ENCODE results near the gene CAPN8.

Gene CAPN8

DNA sequence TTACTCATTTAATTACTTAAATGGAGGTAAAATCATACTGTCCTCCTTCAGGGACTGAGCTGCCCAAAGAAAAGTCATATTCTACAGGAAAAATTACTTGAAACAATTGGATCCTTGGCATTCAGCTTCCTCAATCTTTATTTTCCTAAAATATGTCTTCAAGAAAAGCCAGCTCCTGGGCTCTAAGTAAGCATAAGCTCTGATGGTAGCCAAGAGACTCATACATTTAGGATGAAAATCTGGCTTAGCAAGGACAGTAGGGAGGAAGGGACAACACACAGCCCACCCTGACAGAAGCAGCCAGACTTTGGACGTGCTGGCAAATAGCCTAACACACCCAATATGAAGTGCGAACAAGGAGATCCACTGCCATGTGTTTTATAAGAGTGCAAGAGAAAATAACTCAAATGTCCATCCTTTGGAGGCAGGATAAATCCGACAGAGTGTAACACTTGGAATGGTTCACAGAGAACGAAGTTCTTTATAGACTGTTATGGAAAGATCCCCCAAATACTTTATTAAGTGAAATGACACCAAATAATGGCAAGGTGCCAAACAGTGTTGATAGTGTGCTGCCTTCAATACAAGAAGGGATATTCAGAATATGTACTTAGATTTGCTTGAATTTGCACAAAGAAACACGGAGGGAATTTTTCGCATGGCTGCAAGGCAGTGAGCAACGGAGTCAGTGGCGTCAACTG, 14.1 kb downstream of the CAPN8 start:
- Mint-ChIP-seq H3K4me1 (ENCODE audit: low read depth) (no peaks in the 10 kb centered on the region), H3K27me3 (peaks cover 16% of the 10 kb centered on the region), H3K27ac (no peak overlapping the region)

DNA sequence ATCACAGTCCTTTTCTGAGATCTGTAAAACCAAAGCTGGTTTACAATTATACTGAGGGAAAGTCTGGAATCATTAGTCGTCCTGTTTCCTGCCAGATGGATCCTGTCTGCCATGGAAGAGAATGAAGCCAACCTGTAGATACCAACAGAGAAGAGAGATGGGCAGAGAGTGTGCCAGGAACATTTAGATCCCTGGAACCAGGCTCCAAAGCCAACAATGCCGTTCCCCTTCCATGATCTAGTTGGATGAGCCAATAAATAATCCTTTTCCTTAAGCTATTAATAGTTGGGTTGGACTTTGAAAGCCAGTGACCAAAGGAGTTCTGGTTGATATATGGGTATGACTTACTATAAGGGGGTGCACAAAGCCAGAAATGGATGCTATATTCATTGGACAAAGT, 15.0 kb downstream of the CAPN8 start:
- no peak overlapping the region for H3K27ac Mint-ChIP-seq
- H3K4me1 Mint-ChIP-seq (ENCODE audit: low read depth) = no peaks in the 10 kb centered on the region
- H3K36me3 Mint-ChIP-seq (ENCODE audit: low read depth) = no peaks in the 10 kb centered on the region
- H3K4me3 Mint-ChIP-seq = no peak overlapping the region
- peaks cover 16% of the 10 kb centered on the region for H3K27me3 Mint-ChIP-seq
- no peaks in the 10 kb centered on the region for H3K9me3 Mint-ChIP-seq

More for the DNA sequence above, 14.1 kb downstream of the CAPN8 start:
- no peak overlapping the region for H3K4me3 Mint-ChIP-seq
- no peaks in the 10 kb centered on the region for H3K9me3 Mint-ChIP-seq
- no peaks in the 10 kb centered on the region for H3K36me3 Mint-ChIP-seq (ENCODE audit: low read depth)

- H3K27me3 Mint-ChIP-seq = peaks cover 16% of the 10 kb centered on the region
- no peaks in the 10 kb centered on the region for H3K36me3 Mint-ChIP-seq (ENCODE audit: low read depth)
- no peak overlapping the region for H3K4me3 Mint-ChIP-seq
- H3K4me1 Mint-ChIP-seq (ENCODE audit: low read depth) = no peaks in the 10 kb centered on the region
- H3K27ac Mint-ChIP-seq = no peak overlapping the region
- H3K9me3 Mint-ChIP-seq = no peaks in the 10 kb centered on the region
These were observed 16.3 kb downstream of the CAPN8 start for GRCh38 chr1:223649222-223649621.

DNA sequence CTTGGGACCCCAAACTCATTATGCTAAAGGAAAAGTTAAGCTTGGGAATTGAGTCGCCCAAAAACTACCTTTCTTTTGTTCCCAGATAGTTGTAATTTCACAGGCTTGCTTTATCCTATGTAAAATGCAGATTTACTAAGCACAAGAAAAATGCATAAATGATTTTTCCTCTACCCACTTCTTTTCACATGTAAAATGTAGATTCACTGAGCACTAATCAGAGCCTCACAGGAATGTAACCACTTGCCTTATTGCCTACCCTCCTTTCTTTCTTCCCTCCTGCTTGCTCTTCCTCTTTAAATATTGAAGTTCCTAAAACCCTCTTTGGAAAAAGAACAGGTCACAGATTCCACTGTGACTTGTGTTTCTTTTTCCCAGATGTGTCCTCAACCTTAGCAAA, 18.3 kb downstream of the CAPN8 start:
- H3K36me3 Mint-ChIP-seq (ENCODE audit: low read depth) = no peaks in the 10 kb centered on the region
- no peak overlapping the region for H3K27ac Mint-ChIP-seq
- H3K9me3 Mint-ChIP-seq = no peaks in the 10 kb centered on the region
- H3K27me3 Mint-ChIP-seq = peaks cover 24% of the 10 kb centered on the region
- no peak overlapping the region for H3K4me3 Mint-ChIP-seq
- H3K4me1 Mint-ChIP-seq (ENCODE audit: low read depth) = no peaks in the 10 kb centered on the region

- peaks cover 9% of the 10 kb centered on the region for H3K9me3 Mint-ChIP-seq
- peaks cover 24% of the 10 kb centered on the region for H3K27me3 Mint-ChIP-seq
- H3K27ac Mint-ChIP-seq = no peak overlapping the region
- no peaks in the 10 kb centered on the region for H3K4me1 Mint-ChIP-seq (ENCODE audit: low read depth)
- no peaks in the 10 kb centered on the region for H3K36me3 Mint-ChIP-seq (ENCODE audit: low read depth)
- no peak overlapping the region for H3K4me3 Mint-ChIP-seq
These were observed 19.6 kb downstream of the CAPN8 start for GRCh38 chr1:223645903-223646302.

- Mint-ChIP-seq H3K27me3 (peaks cover 27% of the 10 kb centered on the region), H3K9me3 (peaks cover 28% of the 10 kb centered on the region), H3K4me3 (no peak overlapping the region), H3K36me3 (ENCODE audit: low read depth) (peaks cover 8% of the 10 kb centered on the region), H3K4me1 (ENCODE audit: low read depth) (peaks cover 9% of the 10 kb centered on the region), H3K27ac (no peak overlapping the region)
These were observed 23.3 kb downstream of the CAPN8 start for GRCh38 chr1:223642237-223642636.

GRCh38 chr1:223641523-223642039, 23.9 kb downstream of the CAPN8 start:
- Mint-ChIP-seq H3K9me3 (peaks cover 28% of the 10 kb centered on the region), H3K36me3 (ENCODE audit: low read depth) (peaks cover 8% of the 10 kb centered on the region), H3K4me3 (no peak overlapping the region), H3K27ac (no peak overlapping the region), H3K27me3 (peaks cover 33% of the 10 kb centered on the region), H3K4me1 (ENCODE audit: low read depth) (peaks cover 9% of the 10 kb centered on the region)

GRCh38 chr1:223639331-223639749, 26.2 kb downstream of the CAPN8 start:
- peaks cover 8% of the 10 kb centered on the region for H3K36me3 Mint-ChIP-seq (ENCODE audit: low read depth)
- peaks cover 37% of the 10 kb centered on the region for H3K27me3 Mint-ChIP-seq
- peaks cover 32% of the 10 kb centered on the region for H3K9me3 Mint-ChIP-seq
- peaks cover 9% of the 10 kb centered on the region for H3K4me1 Mint-ChIP-seq (ENCODE audit: low read depth)
- H3K4me3 Mint-ChIP-seq = no peak overlapping the region
- H3K27ac Mint-ChIP-seq = no peak overlapping the region

- Mint-ChIP-seq H3K4me1 (ENCODE audit: low read depth) (peaks cover 9% of the 10 kb centered on the region), H3K27ac (no peak overlapping the region), H3K27me3 (peaks cover 29% of the 10 kb centered on the region), H3K9me3 (peaks cover 24% of the 10 kb centered on the region), H3K4me3 (no peak overlapping the region), H3K36me3 (ENCODE audit: low read depth) (peaks cover 8% of the 10 kb centered on the region)
These were observed 30.3 kb downstream of the CAPN8 start for GRCh38 chr1:223635236-223635635.

DNA sequence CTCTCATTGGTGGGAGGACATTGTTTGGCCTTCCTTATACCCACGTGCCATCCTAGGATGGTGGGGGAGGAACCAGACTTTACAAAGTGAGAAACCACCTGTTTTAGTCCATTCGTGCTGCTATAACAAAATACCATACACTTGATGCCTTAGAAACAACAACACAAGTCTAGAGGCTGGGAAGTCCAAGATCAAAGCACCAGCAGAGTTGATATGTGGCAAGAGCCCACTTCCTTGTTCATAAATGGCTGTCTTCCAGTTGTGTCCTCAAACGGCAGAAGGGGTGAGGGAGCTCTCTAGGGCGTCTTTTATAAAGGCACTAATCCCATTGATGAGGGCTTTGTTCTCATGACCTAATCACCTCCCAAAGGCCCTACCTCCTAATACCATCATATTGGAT, 31.1 kb downstream of the CAPN8 start:
- peaks cover 2% of the 10 kb centered on the region for H3K36me3 Mint-ChIP-seq (ENCODE audit: low read depth)
- no peak overlapping the region for H3K4me3 Mint-ChIP-seq
- peaks cover 3% of the 10 kb centered on the region for H3K4me1 Mint-ChIP-seq (ENCODE audit: low read depth)
- no peak overlapping the region for H3K27ac Mint-ChIP-seq
- peaks cover 24% of the 10 kb centered on the region for H3K27me3 Mint-ChIP-seq
- H3K9me3 Mint-ChIP-seq = peaks cover 16% of the 10 kb centered on the region

DNA sequence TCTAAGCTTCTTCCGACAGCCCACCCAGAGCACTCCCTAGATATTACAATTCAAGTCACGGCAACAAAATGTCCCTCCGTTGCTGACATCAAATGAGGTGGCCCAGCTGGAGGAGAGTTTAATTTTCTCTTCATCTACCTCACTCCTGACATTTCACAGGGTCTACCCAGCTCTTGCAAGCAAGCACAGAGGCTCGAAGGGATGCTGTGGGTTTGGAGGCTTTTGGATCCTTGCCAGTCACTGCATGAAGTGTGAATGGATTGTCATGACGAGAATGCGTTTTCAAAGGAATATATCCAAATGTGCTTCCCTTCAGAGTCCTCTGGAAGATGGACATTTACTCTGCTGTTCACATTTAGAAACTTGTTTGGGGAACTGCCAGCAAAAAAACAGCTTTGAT, 33.5 kb downstream of the CAPN8 start:
- Mint-ChIP-seq H3K27ac (no peak overlapping the region), H3K4me1 (ENCODE audit: low read depth) (no peaks in the 10 kb centered on the region), H3K27me3 (peaks cover 20% of the 10 kb centered on the region), H3K4me3 (no peak overlapping the region), H3K36me3 (ENCODE audit: low read depth) (no peaks in the 10 kb centered on the region), H3K9me3 (peaks cover 12% of the 10 kb centered on the region)

DNA sequence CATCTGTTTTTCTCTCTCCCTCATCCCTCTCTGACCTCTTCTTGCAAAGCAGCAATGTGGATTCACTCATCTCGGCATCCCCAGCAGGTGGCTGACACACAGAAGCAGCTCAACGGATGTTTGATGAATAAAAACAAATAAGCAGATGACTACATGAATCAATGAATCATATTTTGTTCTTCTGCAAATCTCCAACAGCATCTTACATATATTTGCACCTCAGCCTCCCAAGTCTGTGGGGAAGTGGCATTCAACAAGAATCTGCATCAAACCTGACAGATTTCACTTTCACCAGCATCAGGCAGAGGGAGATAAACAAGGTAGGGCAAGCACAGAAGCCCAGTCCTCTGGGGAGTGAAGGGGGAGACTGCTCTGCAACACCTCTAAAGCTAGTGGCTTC, 34.0 kb downstream of the CAPN8 start:
- peaks cover 12% of the 10 kb centered on the region for H3K9me3 Mint-ChIP-seq
- no peak overlapping the region for H3K4me3 Mint-ChIP-seq
- H3K36me3 Mint-ChIP-seq (ENCODE audit: low read depth) = no peaks in the 10 kb centered on the region

DNA sequence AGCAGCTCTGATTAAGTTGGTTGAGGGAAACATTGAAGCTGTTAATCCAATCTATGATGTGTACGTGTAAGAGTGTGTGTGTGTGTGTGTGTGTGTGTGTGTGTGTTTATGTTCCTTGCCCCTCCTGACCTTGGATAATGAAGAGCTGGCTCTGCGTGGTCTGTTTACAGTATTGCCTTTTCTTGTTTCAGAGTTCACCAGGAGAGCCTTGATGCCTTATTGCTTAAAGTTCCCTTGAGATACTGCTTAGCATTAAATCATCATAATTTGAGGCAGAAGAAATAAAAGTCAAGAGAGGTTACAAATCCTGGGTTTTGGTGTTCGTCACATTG, 36.4 kb downstream of the CAPN8 start:
- Mint-ChIP-seq H3K36me3 (ENCODE audit: low read depth) (no peaks in the 10 kb centered on the region), H3K27me3 (peaks cover 12% of the 10 kb centered on the region), H3K9me3 (peaks cover 6% of the 10 kb centered on the region), H3K27ac (no peak overlapping the region), H3K4me1 (ENCODE audit: low read depth) (no peaks in the 10 kb centered on the region), H3K4me3 (no peak overlapping the region)

More for the DNA sequence above, 34.0 kb downstream of the CAPN8 start:
- Mint-ChIP-seq H3K27me3 (peaks cover 17% of the 10 kb centered on the region), H3K27ac (no peak overlapping the region), H3K4me1 (ENCODE audit: low read depth) (no peaks in the 10 kb centered on the region)

GRCh38 chr1:223628233-223629125, 37.0 kb downstream of the CAPN8 start:
- no peak overlapping the region for H3K27ac Mint-ChIP-seq
- no peaks in the 10 kb centered on the region for H3K36me3 Mint-ChIP-seq (ENCODE audit: low read depth)
- H3K9me3 Mint-ChIP-seq = no peaks in the 10 kb centered on the region
- no peaks in the 10 kb centered on the region for H3K4me1 Mint-ChIP-seq (ENCODE audit: low read depth)
- H3K4me3 Mint-ChIP-seq = no peak overlapping the region
- peaks cover 6% of the 10 kb centered on the region for H3K27me3 Mint-ChIP-seq

- Mint-ChIP-seq H3K4me1 (ENCODE audit: low read depth) (no peaks in the 10 kb centered on the region), H3K27me3 (no peaks in the 10 kb centered on the region), H3K4me3 (no peak overlapping the region), H3K36me3 (ENCODE audit: low read depth) (no peaks in the 10 kb centered on the region), H3K9me3 (no peaks in the 10 kb centered on the region), H3K27ac (no peak overlapping the region)
These were observed 43.2 kb downstream of the CAPN8 start for GRCh38 chr1:223622132-223622842.
